GM19351 (cell line): ENCODE results near the gene PGM3.

Experiments used
- ATAC-seq: cut with Tn5 transposase; IDR thresholded peaks from one replicate; pipeline ENCODE4 v1.9.1; 2021; ENCODE audit warnings: mild to moderate bottlenecking, moderate library complexity; ENCODE audit not compliant: unreplicated experiment

PGM3 gene

DNA sequence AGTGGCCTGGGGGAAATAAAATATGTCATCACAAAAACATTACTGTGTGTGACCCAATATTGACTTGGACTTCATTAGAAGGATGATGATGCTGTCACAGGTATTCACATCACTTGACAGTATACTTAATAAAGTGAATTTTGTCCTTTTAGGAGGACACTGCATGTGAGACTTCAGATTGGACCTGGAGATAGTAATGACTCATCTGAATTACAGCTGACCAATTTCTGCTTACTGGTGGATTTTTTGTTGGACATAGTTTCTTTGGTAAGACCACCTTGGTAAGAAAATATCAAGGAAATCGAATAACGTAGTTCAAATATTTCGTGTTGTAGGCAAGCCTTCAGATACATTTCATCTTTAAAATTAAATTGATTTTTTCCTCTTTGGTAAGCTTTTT lies 68.5 kb downstream of the PGM3 start:
- no peak for ATAC-seq

- ATAC-seq: no peak
These were observed 73.2 kb downstream of the PGM3 start for GRCh38 chr6:83119742-83120300.

- ATAC-seq: no peak
These were observed 75.3 kb downstream of the PGM3 start for GRCh38 chr6:83117802-83118201.
